HL-60/S4 treated with phorbol 12-myristate 13-acetate at 8.2 ng/mL for 4 days and 3 days (cell line): ENCODE measurements around the gene LGALS9.
"Not testable (repeated sequence)": the region's sequence is repeated elsewhere in the genome, so short reads cannot be mapped to it uniquely, and the experiment has no call there.

Source experiments
- in situ Hi-C: fragments of 300-500 bp; cut with MboI; formaldehyde crosslinking; loops from 2 replicates; pipeline ENCODE4 v1.15.0; 2022; ENCODE audit warnings: low sequenced_read_pairs

Gene LGALS9

GRCh38 chr17:27624539-27624938 is 6.4 kb upstream of the LGALS9 start:
- in situ Hi-C loops, result loop anchor here (25.0 kb wide), 1 partner anchor 387 kb away; no protein-coding TSS in a partner anchor

DNA sequence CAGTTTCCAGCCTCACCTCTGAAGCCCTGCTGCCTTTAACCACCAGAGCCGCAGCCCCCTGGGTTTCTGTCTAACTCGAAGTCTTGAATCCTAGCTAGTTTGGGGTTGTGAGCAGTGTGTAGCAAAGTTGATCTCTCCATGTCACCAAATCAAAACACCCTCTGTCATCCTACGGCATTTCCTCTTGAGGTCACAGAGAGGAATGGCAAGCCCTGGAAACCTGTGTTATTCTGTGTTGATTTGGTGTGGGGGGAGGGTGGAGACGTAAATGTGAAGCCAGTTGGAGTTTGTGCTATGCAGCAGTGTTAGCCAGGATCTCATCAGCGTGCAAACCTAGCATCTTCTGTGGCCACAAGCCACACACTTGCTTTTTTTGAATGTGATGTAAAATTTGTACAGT is 5.1 kb upstream of the LGALS9 start:
- in situ Hi-C loops, result no loop called here

- in situ Hi-C loops, result no loop called here
Measured at GRCh38 chr17:27627514-27627913, 3.5 kb upstream of the LGALS9 start.

DNA sequence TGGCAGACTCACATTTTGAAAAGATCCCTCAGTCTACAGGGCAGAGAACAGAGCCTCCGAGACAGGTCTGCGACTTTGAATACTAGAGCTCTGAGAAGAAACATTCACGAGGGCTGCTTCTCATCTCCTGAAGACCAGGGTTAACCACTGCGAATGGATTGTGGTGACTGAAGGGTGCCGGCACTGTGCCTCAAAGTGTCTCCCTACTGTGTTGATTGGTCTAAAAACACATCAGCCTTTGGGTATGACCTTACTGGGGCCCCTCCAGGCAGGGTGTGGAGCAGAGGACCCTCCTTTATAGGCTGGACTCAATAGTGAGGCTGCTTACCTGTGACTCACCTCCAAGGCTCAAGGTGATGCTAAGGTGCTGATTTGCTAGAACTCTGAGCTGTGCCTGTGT is 2.6 kb upstream of the LGALS9 start:
- in situ Hi-C loops, result no loop called here

DNA sequence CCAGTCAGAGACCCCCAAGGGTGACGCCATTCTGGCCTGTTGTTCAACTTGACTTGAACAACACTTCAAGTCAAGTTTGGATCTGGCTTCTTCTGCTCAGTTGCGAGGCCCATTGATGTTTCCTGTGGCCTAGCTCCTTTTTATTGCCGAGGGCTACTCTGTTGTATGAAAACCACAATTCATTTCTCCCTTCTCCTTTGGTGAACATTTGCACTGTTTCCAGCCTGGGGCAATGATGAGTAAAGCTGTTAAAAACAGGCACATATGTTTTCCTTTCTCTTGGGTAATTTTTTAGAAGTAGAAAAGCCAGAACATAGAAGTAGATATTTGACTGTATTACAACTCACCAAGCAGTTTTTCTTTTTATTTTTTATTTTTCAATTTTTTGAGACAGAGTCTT is 1.7 kb upstream of the LGALS9 start:
- in situ Hi-C loops, result not testable (repeated sequence)

DNA sequence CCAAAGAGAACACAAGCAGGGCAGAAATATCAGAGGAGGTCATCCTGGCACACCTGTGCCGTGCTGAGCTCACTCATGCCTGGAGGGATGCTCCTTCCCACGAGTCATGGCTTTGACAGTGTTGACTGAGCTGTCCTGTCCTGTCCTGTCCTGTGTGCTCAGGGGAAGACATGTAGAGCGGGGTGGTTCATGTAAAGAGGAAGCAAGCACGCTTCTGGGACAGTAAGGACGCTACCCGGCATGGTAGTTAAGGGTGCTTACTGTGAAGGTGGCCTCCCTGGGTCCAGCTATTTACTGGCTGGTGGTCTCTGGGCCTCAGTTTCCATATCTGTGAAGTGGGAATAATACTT is 398 bp downstream of the LGALS9 start:
- in situ Hi-C loops, result no loop called here

GRCh38 chr17:27631897-27632725 is 1.1 kb downstream of the LGALS9 start:
- in situ Hi-C loops, result no loop called here

DNA sequence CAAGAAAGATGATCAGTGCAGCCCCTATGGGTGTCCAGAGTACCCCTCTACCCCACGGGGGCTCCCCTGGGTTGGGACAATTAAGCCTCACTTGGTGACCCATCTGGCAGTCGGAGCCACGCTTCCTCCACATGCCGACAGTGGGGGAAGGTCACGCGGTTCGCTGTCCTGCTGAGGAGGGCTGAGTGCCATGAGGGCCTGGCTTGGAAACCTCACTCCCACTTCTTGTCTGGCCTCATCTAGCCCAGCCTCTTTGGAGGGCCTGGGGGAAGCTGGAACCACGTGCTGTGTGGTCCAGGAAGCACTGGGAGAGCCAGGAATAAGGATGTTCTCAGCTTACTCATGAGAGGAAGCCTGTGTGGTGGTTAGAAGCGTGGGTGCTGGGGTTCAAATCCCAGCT is 1.8 kb downstream of the LGALS9 start:
- in situ Hi-C loops, result not testable (repeated sequence)

- in situ Hi-C loops, result no loop called here
Measured at GRCh38 chr17:27633312-27634025, 2.5 kb downstream of the LGALS9 start.

GRCh38 chr17:27634026-27634335 is 3.0 kb downstream of the LGALS9 start:
- in situ Hi-C loops, result no loop called here

GRCh38 chr17:27634776-27635175 is 3.8 kb downstream of the LGALS9 start:
- in situ Hi-C loops, result no loop called here

GRCh38 chr17:27635275-27635823 is 4.4 kb downstream of the LGALS9 start:
- in situ Hi-C loops, result no loop called here

DNA sequence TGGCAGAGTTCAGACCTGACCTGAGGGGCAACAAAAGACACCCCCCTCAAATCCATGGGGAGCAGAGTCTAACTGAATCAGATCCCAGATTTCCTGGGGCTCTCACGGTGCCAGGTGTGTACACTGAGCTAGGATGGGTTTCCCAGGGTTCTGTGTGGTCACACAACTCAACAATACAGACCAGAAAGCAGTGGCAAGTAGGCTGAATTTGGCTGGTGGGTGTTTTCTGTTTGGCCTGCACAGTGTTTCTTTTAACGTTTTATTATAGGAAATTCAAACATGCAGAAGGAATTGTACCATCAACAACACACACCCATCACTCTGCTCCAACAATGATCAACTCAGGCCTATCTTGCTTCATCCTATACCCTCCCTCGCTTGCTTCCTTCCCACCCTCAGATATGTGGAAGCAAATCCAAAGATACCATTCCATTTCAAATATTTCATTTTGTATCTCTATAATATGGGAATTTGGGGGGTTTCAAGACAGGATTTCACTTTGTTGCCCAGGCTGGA is 5.1 kb downstream of the LGALS9 start:
- in situ Hi-C loops, result not testable (repeated sequence)

GRCh38 chr17:27637818-27638217 is 6.8 kb downstream of the LGALS9 start:
- in situ Hi-C loops, result not testable (repeated sequence)

DNA sequence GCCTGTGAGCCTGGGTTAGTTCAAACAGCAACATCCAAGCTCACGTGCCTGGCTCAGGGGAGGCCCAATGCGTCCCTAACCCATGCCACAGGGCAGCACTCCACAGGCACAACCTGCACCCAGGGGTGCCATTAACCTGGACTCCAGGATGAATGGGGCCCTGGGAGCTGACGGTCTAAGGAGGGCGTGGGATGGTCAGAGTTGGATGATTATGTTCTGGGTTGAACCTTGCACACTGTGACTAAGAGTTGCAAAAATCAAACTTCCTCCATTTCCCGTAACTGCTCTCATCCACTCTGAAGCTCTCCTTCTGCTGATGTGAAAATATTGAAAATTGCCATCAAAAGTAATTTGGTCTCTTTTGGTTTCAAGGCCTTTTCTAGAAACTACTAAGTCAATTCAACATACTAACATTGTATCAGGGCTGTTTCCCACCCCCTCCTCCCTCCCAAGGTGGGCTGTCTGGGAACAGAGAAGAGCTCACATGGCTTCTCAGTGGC is 7.5 kb downstream of the LGALS9 start:
- in situ Hi-C loops, result not testable (repeated sequence)

DNA sequence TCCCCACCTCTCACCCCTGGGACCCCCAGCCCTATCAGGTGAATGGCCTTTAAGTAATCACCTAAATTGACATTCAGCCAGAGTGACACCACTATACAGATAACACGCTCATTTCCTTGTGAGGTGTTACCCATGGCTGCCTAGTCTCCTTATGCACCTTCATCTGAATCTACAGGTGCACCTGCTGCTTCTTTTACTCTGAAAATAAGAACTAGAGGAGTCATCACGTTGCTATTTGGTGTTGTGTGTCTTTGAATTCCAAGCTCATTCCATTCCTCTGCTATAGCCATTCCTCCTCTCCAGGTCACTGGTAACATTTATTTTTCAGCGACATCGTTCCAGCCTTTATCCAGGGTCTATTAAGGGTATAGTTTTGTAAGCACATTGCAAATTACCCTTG is 9.8 kb downstream of the LGALS9 start:
- in situ Hi-C loops, result no loop called here

DNA sequence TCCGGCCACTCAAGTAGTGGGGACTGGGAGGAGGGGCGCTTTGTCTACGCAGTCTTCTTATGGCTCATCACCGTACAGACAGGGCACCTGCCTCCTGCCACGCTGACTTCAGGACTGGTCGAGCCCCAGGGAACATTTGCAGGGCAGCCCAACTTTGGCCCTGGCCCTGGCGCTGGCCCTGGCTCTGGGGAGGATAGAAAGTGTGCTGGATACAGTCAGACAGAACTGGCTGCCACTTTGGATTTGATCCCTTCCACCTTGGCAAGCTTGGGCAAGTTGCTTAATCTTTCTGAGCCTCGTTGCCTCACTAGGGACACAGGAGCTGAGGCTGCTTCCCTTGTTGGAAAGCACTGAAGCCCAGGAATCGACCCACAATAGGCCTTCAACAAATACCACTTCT is 13.6 kb downstream of the LGALS9 start:
- in situ Hi-C loops, result no loop called here

DNA sequence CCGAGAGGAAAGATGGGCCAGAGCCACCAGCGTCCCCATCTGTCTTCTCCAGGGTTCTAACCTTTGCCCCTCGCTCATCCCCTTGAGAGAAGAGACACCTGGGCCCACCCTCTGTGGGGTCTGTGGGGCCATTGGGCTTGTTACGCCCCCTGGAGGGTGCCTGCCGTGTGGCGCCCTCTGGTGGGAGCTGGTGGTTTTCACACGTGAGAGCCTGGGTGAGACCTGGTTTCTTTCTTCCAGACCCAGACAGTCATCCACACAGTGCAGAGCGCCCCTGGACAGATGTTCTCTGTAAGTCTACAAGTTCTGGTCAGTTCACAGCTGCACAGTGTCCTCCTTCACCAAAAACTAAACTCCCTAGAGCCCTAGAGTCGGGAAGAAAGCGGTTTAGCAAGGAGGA is 14.6 kb downstream of the LGALS9 start:
- in situ Hi-C loops, result not testable (repeated sequence)

GRCh38 chr17:27646232-27646631 is 15.2 kb downstream of the LGALS9 start:
- in situ Hi-C loops, result no loop called here

DNA sequence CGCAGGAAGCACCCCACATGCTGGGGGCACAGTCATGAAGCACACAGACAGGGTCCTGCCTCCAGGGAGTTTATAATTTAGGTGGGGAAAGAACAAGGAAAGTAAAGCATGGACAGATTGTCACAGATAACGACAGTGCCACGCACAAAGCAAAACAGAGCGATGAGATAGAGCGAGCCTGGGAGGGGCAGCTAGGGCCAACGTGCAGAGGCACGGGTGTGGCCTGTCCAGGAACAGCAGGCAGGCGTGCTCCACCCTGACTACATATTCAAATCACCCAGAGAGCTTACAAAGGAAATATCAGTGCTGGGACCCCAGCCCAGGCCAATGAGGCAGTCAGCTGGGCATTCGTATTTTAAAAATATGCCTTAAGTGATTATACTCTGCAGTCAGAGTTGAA is 16.8 kb downstream of the LGALS9 start:
- in situ Hi-C loops, result no loop called here

DNA sequence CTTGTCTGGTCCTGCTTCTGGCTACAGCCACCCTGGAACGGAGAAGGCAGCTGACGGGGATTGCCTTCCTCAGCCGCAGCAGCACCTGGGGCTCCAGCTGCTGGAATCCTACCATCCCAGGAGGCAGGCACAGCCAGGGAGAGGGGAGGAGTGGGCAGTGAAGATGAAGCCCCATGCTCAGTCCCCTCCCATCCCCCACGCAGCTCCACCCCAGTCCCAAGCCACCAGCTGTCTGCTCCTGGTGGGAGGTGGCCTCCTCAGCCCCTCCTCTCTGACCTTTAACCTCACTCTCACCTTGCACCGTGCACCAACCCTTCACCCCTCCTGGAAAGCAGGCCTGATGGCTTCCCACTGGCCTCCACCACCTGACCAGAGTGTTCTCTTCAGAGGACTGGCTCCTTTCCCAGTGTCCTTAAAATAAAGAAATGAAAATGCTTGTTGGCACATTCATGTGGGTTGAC is 18.2 kb downstream of the LGALS9 start:
- in situ Hi-C loops, result not testable (repeated sequence)

- in situ Hi-C loops, result loop anchor here (10.0 to 25.0 kb wide), 3 partner anchors 45 to 237 kb away; partner anchors contain the start of gene LYRM9
Measured at GRCh38 chr17:27649929-27650328, 18.9 kb downstream of the LGALS9 start.
